ENCODE measurements around the gene SLC47A2.

The SLC47A2 gene

DNA sequence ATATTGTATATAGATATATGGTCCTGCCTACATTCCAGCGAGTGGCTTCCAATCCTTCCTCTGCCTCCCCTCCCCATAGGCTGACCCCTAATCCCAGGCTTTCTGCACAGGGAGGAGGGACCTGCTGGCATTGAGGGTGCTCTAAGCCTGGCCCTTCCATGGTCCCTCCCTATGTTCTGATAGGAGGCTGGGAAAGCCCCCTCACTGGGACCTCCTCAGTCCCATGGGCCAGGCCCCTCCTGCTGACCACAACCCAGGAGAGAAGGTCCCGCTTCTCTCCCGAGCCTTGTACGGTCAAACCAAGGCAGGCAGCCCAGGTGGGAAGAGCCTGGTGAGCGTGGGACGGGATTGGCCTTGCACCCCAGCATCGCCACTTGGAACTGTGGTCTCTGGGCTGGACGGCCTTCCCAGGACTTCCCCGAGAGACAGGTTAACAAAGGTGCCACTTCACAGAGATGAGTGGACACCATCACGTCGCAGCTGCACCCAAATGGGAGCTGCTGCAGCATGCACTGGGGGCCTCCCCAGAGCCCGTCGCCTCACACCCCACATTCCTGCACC, 30.9 kb upstream of the SLC47A2 start:
- DNase-seq: no peak

DNA sequence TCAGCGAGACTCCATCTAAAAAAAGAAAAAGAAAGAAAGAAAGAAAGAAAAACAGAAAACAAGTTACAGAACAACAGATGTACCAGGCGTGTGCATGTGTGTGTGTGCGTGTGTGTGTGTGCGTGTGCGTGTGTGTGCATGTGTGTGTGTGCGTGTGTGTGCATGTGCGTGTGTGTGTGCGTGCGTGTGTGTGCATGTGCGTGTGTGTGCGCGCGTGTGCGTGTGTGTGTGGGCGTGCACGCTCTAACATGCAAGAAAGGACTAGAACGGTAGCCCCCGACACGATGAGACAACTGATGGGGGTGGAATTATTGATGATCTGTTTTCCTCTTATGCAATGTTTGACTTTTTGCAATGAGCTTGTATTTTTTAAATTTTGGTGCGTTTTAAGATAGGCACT, 30.1 kb upstream of the SLC47A2 start:
- DNase-seq: no peak

DNA sequence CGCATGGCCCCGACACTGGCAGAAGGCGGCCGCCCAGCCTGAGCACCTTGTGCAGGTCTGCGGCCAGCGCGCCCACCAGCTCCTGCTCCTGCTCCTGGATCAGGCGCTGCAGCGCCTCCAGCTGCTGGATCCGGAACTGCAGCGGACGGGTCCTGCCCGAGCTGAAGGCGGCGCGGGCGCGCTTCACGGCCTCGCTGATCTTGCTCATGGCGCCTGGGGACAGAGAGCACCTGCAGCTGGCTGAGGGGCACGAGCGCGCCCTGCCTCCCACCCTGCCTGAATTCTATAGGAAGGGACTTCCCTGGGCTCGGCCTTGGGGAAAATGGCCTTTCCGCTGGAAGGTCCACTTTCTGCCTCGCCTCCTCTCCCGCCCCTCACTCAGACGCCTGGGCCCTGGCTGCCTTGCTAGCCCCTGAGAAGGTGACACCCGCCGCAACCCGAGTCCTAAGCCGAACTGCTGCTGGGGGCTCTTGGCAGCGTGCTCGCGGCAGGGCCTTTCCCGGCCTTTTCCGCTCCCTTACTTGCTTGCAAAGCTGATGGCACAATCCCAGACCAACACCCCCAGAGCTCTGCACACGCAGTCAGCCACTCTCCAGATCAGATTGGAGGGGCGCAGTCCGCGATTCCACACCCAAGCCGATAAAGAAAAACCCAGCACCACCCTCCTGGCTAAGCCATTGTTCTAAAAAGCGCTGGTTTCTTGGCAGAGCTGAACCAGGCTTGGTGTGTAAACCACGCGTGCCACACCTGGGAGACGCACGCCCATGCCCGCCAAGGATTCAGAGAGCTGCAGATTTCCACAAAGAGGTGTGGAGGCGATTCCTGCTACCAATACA, 28.8 kb upstream of the SLC47A2 start:
- no peak for DNase-seq

DNA sequence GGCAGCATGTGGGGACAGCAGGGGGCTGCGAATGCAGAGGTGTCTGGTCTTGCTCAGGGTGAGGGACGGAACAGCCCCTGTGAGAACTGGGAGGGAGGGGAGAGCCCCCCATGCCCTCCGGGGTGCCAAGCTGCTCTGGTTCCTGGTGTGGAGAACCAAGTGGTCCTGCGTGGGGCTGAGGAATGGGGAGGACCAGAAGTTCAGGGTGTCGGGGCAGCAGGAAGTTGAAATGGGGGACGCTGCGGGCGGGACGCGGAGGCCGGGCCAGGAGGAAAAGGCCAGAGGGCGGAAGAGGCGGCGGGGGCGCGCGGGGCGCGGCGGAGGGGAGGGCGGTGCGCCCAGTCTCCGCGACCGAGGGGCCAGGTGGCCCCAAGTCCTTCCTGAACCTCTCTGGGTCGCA, 28.1 kb upstream of the SLC47A2 start:
- no peak for DNase-seq

DNA sequence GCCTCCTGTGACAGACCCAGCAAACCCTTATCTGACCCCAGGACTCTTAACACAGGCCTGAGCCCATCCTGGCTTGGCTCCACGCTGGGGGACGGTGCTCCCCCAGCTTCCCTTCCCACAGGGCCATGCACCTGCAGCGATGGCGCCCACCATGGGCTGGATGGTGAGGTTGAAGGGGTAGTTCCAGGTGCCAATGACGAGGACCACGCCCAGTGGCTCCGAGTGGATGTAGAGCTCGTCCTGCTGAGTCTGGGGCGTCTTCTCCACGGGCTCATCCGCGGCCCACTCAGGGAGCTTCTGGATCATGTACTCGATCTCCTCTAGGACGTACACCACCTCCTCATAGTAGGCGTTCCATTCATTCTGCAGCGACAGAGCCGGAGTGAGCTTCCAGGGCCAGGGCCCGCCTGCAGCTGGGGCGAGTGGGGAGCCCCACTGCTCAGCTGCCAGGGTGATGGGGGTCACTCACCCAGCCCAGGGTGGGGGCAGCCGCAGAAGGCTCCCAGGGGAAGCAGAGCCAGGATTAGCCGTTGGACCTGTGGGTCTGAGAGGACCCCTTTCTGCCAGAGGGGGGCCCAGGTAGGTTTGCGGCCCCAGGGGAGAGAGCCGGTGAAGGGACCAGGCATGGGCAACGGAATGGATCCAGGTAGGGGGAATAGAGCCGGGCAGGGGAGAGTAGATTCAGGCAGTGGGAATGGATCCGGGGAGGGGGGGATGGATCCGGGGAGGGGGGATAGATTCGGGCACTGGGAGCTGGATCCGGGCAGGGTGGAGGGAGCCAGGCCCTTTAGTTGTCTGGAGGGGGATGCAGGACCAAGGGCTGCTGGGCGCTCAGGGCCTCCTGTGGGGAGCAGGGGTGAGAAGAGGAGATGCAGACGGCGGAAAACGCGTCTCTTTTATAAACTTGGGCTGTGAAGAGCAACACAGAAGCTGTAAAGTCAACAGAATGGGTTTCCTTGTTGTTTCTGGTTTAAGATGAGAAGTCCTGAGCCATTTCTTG, 27.0 kb upstream of the SLC47A2 start:
- no peak for DNase-seq

DNA sequence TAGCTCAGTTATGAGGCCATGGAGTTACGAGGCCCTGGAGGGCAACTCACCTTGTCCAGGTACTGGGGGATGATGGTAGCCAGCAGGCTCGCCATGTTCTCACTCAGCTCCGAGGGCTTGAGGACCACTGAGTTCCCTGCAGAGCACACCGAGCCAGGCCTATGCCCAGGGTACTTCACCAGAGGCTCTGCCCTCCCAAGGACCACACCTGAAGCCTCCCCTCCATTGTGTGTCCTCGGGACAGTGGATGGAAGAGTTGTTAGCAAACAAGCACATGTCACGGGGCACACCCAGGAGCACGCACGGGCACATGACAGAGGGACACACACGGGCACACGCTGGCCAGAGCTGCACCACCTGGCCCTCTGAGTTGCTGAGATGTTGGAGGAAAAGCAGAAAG, 26.1 kb upstream of the SLC47A2 start:
- no peak for DNase-seq

DNA sequence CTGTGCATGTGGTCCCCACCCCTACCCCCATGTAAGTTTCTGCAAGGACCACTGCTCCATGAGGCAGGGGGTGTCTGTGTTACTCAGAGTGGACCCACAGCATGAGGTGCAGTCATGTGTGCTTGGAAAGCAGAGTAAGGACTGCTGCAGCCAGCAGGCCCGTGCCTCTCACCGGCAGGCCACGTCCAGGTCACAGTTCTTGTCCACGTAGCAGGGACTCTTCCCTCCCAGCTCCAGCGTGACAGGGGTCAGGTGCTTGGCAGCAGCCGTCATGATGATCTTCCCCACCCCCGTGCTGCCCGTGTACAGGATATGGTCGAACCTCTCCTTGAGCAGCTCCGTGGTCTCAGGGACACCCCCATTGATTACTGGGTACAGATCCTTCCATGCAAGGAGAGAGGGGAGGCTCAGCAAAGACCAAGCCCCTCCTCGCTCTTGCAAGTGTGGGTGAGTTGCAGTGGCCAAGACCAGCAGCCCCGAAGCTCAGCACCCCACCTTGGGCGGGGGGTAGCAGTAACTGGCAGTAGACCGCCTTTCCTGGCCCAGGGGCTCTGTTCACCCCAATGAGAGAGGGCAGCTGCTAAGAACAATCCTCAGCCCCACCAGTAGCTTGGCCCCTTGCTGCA, 25.6 kb upstream of the SLC47A2 start:
- no peak for DNase-seq

DNA sequence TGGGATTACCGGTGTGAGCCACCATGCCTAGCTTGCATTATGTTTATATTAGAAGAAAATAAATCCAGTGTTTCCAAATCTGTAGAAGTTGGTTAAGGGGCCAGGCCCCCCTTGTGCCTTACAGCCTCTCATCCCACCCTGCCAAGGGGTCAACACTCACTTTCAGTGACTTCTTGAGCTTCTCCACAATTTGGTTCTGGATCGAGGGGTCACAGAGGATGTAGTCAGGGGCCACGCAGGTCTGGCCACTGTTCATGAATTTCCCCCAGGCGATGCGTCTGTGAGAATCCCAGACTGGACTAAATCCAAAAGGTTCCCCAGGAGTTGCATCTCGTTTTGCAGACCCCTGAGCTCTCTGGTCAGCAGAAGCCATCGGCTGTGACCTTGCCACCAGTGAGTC, 24.5 kb upstream of the SLC47A2 start:
- no peak for DNase-seq

DNA sequence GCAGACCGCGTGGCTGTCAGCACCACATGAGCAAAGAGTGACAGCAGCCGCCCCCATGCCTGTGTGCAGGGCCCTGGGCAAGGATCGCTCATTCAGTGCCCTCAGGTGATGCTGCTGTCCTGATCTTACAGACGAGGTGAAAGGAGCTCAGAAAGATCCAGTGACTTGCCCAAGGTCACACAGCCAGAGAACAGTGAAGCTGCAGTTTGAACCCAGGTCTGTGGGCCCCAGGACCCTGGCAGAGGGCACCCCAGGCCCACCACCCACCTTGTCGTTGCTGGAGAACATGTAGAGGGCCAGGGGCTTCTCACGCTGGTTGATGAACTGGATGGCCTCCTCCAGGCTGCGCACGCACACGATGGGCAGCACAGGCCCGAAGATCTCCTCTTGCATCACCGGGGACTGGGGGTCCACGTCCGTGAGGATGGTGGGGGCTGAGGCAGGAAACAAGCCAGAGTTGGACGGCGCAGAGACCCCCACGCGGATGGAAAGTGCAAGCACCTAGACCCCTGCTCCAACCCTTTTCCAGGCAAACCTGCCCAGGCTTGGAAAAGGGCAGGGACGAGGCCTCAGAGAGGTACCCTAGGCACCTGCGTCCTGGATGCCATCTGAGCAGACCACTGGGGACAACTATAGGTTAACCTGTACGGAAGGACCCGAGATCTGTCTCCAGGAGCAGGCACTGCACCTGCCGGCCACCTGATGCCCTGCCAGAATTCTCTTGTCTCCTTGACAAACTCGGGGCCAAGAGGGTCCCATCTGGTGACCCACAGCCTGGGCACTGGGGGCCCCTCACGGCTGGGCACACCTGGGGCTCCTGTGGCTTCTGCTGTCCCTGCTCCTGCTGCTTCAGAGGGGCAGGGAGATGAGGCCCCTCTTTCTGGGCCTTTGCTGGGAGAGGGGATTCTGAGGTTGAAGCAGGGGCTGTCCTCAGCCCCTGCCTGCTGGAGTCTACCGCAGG, 23.1 kb upstream of the SLC47A2 start:
- DNase-seq: no peak

DNA sequence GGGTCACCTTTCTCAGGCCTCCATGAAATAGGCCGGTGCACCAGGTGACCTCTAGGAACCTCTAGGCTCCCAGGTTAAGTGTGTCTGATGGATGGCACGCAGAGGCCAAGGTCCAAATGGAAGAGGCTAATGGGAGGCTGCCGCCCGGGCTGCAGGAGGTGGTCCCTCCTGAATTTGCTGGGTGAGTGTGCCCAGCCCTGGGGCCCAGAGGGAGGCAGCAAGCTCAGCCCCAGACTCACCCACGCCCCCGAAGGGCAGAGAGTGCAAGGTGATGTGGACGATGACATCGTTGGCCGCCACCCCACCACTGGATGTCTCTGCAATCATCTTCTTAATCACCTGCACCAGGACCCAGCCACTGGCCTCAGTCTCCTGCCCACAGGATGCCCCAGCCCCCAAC, 22.4 kb upstream of the SLC47A2 start:
- no peak for DNase-seq

DNA sequence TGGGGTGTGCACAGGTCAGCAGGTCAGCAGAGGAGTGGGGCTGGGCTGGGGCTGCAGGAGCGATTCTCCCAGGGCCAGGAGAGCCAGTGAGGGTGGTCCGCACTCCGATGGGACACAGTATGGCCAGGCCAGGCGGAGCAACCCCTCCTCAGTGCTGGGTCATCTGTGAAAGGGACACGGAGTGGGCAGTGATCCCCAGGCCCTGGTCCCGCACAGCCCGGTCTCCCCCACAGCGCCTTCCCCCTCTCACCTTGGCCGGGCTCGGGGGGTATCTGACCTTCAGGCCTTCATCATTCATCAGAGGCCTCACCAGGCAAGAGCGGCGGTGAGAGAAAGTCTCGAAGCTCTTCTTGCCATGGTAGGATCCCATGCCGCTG, 21.7 kb upstream of the SLC47A2 start:
- DNase-seq: no peak

DNA sequence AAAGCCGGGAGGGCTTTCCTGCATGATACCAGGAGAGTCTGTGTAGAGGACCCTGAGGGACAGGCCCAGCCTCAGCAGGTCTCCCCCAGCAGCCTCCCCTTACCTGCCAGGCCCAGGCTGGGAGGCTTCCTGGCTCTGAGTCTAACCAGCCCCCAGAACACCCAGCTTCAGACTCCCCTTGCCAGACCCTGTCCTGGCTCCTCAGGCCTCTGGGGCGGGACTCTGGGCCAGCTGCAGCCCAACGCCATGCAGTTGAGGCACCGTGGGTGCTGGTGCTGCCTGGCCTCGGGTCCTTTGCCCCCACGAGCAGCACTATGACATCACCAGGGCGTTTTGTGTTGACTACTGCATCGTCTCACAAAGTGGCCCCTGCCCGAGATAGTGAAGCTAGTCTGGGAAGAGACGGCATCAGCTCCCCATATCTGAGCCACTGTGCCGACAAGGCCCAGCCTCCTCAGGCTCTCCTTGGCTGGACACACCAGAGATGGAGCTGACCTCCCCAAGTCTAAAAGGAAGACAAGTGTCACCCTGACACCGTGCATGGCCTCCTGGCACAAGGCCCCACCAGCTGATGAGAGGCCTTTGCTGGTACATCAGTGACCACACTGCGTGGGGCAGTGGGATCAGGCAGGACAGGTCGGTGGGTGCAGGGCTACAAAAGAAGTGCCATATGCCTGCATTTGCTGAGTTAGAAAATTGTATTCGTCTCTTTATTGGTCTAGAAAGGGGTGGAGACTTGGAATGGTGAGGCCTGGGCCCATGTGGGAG, 21.1 kb upstream of the SLC47A2 start:
- DNase-seq: no peak

DNA sequence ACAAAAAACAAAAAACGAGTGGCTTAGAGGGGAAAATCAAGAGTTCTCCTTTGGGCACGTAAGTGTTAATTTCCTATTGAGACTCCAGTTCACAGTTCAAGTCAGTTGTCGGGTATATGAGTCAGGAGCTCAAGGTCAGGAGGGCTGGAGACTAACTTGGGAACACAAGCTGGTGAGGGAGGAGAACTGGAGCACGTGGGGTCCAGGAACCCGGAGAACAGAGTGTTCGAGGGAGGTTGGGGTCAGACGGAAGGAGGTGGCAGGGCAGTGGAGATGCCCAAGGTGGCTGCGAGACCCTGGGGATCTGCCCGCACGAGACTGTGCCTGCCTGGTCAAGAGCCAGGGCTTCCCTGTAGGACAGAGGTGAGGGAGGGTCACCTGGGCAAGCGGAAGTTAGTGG, 19.7 kb upstream of the SLC47A2 start:
- DNase-seq: no peak

DNA sequence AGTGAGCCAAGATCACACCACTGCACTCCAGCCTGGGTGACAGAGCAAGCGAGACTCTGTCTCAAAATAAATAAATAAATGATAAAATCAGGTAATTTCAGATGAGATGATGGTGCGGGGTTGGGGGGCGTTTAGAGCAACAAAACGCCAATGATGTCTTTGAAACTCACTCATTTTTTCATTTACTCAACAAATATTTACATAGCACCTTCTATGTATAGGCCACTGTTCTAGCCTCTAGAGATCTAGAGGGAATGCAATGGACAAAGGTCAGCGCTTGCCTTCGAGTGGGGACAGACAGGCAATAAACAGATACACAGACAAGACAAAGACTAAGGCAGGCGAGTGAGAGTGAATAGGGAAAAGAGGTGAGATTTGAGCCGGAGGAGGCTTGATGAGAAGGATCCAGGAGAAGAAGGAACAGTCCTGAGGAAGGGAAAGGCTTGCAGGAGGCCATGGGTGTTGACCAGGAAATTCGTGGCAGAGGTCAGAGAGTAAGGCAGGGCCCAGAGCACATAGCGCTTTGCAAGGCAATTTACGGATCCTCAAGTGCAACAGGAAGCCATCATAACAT, 17.7 kb upstream of the SLC47A2 start:
- no peak for DNase-seq

DNA sequence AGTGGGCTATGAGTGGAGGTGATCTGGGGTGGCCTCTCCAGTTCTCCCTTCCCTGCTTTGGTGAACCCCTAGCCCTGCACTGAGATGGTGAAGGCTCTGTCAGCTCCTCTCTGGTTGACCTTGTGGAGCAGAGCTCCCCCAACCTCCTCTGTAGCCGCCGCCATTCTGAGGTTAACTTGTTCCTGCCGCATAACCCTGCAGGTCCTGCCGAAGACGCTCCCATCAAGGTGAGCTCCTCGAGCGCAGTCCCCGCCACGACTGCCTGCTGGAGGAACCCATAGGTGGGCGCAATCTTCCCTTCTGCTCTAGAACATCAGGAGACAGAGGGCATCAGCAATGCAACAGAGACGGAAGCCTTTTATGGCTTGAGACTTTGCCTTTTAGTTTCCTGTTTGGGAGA, 15.2 kb upstream of the SLC47A2 start:
- DNase-seq: no peak

DNA sequence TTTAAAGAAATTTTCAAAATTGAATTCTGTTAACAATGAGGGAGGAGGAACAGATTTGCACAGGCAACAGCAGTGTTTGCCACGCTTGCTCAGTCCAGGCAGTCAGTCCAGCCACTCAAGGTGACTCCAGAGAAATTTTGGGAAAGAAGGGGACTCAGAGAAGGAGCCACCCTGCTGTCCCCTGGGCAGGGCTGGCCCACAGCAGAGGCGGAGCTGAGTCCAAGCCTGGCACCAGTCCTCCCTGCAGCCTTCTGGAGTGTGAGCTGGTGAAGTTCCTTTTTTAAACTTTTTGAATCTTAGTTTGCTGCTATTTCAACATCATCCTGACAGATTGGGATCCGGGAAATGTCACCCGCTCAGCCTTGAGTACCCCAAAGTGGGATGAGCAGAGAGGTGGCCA, 14.5 kb upstream of the SLC47A2 start:
- no peak for DNase-seq

DNA sequence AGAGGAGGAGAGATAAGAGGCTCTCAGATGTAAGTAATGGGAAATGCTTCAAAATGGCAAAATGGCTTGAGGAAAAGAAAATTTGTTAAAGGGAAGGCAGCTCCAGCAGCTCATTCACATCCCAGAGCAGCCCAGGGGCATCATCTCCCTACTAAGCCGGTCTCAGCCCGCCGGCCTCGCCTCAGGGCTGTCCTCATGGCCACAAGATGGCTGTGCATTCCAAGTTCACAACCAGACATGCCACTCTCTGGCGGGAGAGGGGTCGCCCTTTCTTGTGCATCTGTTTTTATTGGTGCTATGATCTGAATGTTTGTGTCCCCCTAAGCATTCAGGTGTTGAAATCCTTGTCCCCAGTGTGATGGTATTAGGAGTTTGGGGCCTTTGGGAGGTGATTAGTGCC, 13.5 kb upstream of the SLC47A2 start:
- DNase-seq: no peak

DNA sequence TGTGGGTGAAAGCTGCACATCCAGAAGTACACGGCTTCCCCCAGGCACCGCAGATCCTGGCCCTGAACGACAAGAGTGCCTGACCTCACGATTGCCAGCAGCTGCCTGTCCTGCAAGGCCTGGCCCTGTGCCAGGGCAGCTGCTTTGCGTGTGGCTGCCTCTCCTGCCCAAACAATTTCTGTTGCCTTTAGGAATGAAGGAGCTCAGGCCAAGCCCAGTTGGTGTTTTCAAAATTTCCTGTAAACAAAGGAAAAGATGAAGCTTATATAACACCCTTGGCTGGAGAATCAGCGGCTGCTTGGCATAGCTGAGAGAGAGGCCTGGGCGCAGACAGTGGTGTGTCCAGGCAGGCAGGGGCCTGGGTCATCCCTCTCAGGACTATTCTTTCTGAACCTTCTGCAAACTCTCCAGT, 11.7 kb upstream of the SLC47A2 start:
- DNase-seq: no peak

DNA sequence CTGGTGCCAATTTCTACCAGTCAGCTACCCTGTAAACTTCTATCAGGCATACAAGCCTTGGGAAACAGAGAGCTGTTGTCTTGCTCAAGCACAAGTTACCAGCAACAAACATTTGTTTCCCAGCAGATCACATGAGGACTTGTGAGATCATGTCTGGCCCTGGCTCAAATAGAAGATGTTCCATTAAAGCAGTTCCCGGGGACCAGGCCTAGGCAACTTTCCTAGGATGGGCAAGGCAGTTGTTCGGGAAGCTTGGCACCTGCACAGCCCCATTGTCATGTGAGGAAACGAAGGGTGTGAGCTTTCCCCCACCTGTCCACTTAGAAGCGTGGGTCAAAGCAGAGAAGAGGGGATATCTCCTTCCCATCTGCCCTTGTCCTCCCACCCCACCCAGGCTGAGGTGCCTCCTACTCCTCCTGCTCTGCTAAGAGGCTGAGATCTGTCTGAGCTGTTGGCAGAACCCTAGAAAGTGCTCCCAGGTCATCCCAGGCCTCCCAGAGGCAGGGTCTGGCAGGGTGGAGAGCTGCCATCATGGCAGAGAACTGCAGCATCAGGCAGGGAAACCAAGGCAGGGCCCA, 11.2 kb upstream of the SLC47A2 start:
- no peak for DNase-seq

DNA sequence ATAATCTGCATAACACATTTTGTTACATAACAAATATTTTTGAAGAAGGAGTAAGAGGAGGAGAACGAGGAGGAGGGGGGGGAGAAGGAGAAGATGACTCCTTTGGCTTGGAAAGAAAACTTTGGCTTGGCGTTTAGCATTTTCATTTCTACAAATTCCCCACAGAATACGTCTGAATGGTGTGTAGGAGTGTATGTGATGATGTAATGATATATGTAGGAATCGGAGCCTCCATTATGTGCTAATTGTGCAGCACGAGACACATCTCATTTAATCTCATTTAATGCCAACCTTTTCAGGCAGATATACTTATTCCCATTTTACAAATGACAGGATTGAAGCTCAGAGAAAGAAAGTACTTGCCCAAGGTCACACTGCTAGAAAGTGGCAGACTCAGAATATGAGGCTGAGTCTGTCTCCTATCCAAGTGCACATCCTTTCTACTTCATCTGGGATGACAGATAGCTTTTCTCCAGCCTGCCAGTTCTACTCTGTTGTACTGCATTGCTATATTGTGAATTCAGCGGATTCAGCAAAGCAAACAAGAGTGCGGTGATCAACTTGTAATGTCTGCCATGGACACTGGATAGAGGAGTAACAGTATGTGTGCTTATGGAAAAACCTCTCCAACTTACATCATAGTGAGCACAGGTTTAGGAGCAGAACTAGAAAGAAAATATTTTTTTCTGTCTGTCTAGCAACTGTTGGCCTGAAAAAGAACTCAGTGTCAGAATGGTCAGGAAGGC, 10.4 kb upstream of the SLC47A2 start:
- DNase-seq: no peak
